ENCODE results near the gene RAP1A. TPM values are rescaled to one million over a fixed set of nuclear protein-coding genes. Genes with fewer than 3 reads are reported as not detected.

Gene RAP1A
- polyA plus RNA-seq, 3 donors: 41.2 to 79.1 (median 75.3) TPM

DNA sequence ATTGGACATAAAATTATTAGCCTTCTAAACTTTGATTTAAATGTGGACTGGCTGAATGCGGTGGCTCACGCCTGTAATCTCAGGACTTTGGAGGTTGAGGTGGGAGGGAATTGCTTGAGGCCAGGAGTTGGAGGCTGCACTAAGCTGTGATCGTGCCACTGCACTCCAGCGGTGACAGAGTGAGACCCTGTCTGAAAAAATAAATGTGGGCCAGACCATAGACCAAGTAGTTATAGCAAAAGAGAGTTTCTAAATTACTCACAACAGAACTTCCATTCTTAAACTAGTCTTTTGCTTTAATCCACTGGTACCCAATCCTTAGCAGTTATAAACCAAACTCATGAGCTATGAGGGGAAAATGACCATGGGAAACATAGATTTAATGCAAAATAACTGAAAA, 35.2 kb downstream of the RAP1A start:
- H3K27me3 ChIP-seq (ENCODE audit: control insufficient read depth in 2 of 2, insufficient read depth in 2 of 2, low read length in 2 of 2): no peaks in the 10 kb centered on the region
- peaks cover 40% of the 10 kb centered on the region for H3K4me1 Mint-ChIP-seq
- H4K20me1 ChIP-seq (ENCODE audit: insufficient read depth, low read length): peaks cover 100% of the 10 kb centered on the region
- H3K27ac Mint-ChIP-seq: peak overlapping the region in 3 of 7 donors; percentile 60 to 84 (median 65)
- DNase-seq: no peak
- H3K36me3 ChIP-seq (replicated peaks in 1 of 2; ENCODE audit: control insufficient read depth in 1 of 2, insufficient read depth in 2 of 2, low read length in 2 of 2): no peaks in the 10 kb centered on the region
- peak overlapping the region in 1 of 2 donors; percentile 26 for H3K27ac ChIP-seq (ENCODE audit: low read depth in 1 of 2, low read length in 2 of 2)
- no peak overlapping the region for H3K4me2 ChIP-seq (replicated peaks; ENCODE audit: extremely low read depth, low read length, poor library complexity, severe bottlenecking)
- peaks cover 0 to 2% (median 0%) of the 10 kb centered on the region in 7 donors for H3K9me3 Mint-ChIP-seq
- intact Hi-C loops (cut with micrococcal nuclease): loop anchor here in 1 of 2 donors (10.0 kb wide), 1 partner anchor 170 kb away; no protein-coding TSS in a partner anchor
- no peaks in the 10 kb centered on the region for H3K9me3 ChIP-seq (replicated peaks in 1 of 2; ENCODE audit: control insufficient read depth in 1 of 2, insufficient read depth in 1 of 2, low read length in 2 of 2)
- H3K4me1 ChIP-seq (ENCODE audit: control insufficient read depth in 1 of 2, insufficient read depth in 2 of 2, low read length in 2 of 2): peaks cover 25 to 43% of the 10 kb centered on the region in 2 donors
- peaks cover 99% of the 10 kb centered on the region for H3K79me2 ChIP-seq (ENCODE audit: insufficient read depth, low read length)
- WGBS (ENCODE audit: insufficient coverage): 100% methylated on average over 2 of the region's 4 CpGs
- H3K36me3 Mint-ChIP-seq: peaks cover 3% of the 10 kb centered on the region in 2 donors
- TF ChIP-seq, protein P1, sequence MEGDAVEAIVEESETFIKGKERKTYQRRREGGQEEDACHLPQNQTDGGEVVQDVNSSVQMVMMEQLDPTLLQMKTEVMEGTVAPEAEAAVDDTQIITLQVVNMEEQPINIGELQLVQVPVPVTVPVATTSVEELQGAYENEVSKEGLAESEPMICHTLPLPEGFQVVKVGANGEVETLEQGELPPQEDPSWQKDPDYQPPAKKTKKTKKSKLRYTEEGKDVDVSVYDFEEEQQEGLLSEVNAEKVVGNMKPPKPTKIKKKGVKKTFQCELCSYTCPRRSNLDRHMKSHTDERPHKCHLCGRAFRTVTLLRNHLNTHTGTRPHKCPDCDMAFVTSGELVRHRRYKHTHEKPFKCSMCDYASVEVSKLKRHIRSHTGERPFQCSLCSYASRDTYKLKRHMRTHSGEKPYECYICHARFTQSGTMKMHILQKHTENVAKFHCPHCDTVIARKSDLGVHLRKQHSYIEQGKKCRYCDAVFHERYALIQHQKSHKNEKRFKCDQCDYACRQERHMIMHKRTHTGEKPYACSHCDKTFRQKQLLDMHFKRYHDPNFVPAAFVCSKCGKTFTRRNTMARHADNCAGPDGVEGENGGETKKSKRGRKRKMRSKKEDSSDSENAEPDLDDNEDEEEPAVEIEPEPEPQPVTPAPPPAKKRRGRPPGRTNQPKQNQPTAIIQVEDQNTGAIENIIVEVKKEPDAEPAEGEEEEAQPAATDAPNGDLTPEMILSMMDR (IDR thresholded peaks at IDR 0.05): no peak
- no peak overlapping the region for H3K9ac ChIP-seq (ENCODE audit: insufficient read depth, low read length, poor library complexity, severe bottlenecking)
- no peak overlapping the region for H3K4me3 Mint-ChIP-seq
- H3K4me3 ChIP-seq (replicated peaks in 1 of 3; ENCODE audit: low read depth in 2 of 3, low read length in 3 of 3): no peak overlapping the region
- no peaks in the 10 kb centered on the region for H3K27me3 Mint-ChIP-seq (ENCODE audit: low read depth in 3 of 3)
- H2AFZ ChIP-seq (ENCODE audit: insufficient read depth, low read depth, low read length, poor library complexity, severe bottlenecking): no peak overlapping the region

DNA sequence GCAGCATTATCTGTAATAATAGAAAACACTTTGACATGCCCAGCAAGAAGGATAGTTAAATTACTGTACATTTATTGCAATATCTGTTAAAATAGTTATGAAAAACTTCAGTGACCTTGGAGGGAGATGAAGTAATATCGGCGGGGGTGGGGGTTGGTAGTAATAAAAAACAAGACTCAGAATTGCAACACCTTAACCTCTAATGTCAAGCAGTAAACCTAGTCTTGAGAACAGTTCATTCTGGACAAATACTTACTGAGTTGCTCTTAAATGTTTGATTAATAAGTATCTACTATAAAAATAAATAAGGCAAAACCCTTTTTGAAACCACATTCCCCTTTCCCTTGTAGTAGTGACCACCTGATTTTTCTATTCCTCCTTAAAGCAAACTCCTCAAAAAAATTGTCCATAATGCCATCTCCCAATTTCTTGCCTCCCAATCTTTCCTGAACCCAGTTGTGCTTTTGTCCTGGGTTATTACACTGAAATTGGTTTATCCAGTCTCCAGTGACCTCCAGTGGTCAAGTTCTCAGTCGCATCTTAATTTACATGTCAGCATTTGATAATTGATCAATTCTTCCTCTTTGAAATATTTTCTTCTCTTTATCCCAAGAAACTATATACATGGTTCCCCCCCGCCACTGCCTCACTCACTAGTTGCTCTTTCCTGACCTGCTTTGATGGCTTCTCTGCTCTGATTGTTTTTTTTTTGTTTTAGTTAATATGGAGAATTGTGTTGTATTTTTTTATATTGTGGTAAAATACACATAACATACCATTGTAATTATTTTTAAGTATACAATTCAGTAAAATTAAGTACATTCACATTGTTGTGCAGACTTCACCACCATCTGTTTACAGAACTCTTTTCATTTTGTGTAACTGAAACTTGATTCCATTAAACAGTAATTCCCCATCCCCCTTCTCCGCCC, 36.8 kb downstream of the RAP1A start:
- Mint-ChIP-seq H3K4me3 (no peak overlapping the region), H3K27me3 (ENCODE audit: low read depth in 3 of 3) (no peaks in the 10 kb centered on the region), H3K9me3 (peaks cover 0 to 2% (median 0%) of the 10 kb centered on the region in 7 donors), H3K36me3 (peaks cover 3% of the 10 kb centered on the region in 2 donors), H3K27ac (peak overlapping the region; percentile 56 to 94 (median 79)), H3K4me1 (peaks cover 40% of the 10 kb centered on the region)
- WGBS (ENCODE audit: insufficient coverage): 57% methylated on average over 1 of the region's 5 CpGs
- no peak overlapping the region for H3K9ac ChIP-seq (ENCODE audit: insufficient read depth, low read length, poor library complexity, severe bottlenecking)
- no peak overlapping the region for H2AFZ ChIP-seq (ENCODE audit: insufficient read depth, low read depth, low read length, poor library complexity, severe bottlenecking)
- H3K9me3 ChIP-seq (replicated peaks in 1 of 2; ENCODE audit: control insufficient read depth in 1 of 2, insufficient read depth in 1 of 2, low read length in 2 of 2): no peaks in the 10 kb centered on the region
- peaks cover 99% of the 10 kb centered on the region for H3K79me2 ChIP-seq (ENCODE audit: insufficient read depth, low read length)
- H3K4me2 ChIP-seq (replicated peaks; ENCODE audit: extremely low read depth, low read length, poor library complexity, severe bottlenecking): peak overlapping the region; percentile 25
- DNase-seq: peak; percentile 5 to 38 (median 37)
- no peak overlapping the region for H3K4me3 ChIP-seq (replicated peaks in 1 of 3; ENCODE audit: low read depth in 2 of 3, low read length in 3 of 3)
- TF ChIP-seq, protein P1 (IDR thresholded peaks at IDR 0.05): peak; percentile 69
- H3K27ac ChIP-seq (ENCODE audit: low read depth in 1 of 2, low read length in 2 of 2): peak overlapping the region in 1 of 2 donors; percentile 51
- peaks cover 100% of the 10 kb centered on the region for H4K20me1 ChIP-seq (ENCODE audit: insufficient read depth, low read length)
- H3K27me3 ChIP-seq (ENCODE audit: control insufficient read depth in 2 of 2, insufficient read depth in 2 of 2, low read length in 2 of 2): no peaks in the 10 kb centered on the region
- H3K36me3 ChIP-seq (replicated peaks in 1 of 2; ENCODE audit: control insufficient read depth in 1 of 2, insufficient read depth in 2 of 2, low read length in 2 of 2): no peaks in the 10 kb centered on the region
- intact Hi-C loops (cut with micrococcal nuclease): loop anchor here (2.0 to 10.0 kb wide), 2 partner anchors 148 to 172 kb away; no protein-coding TSS in a partner anchor
- peaks cover 33 to 54% of the 10 kb centered on the region in 2 donors for H3K4me1 ChIP-seq (ENCODE audit: control insufficient read depth in 1 of 2, insufficient read depth in 2 of 2, low read length in 2 of 2)

Measured in CD14-positive monocyte (primary cell).